B cell (primary cell): Measurements from ENCODE around the gene LIN28B. TPM values are rescaled to one million over a fixed set of nuclear protein-coding genes. Genes with fewer than 3 reads are reported as not detected.

Experiments
- ATAC-seq: fragments of 200-7000 bp; cut with Tn5 transposase; one replicate; pipeline ENCODE4 v1.10.0; 2021; ENCODE audit warnings: low read depth, mild to moderate bottlenecking, moderate number of reproducible peaks, moderate library complexity
- CTCF ChIA-PET: fragments of 350-600 bp; sonication (Branson Sonifier 250); formaldehyde crosslinking; loops from one replicate; lab custom pipeline; 2021; ENCODE audit warnings: antibody characterized with exemption, inconsistent platforms; lab: Charles Lee
- POLR2A ChIA-PET: fragments of 350-600 bp; sonication (Branson Sonifier 250); formaldehyde crosslinking; loops from one replicate; lab custom pipeline; 2021; ENCODE audit warnings: antibody characterized with exemption; lab: Charles Lee
- DNase-seq: peaks from one replicate; pipeline ENCODE4 v3.0.0; 2013
- H2AFZ ChIP-seq: 2 replicates; pipeline ENCODE4 v1.6.1; 2012; ENCODE audit warnings: mild to moderate bottlenecking, low read depth, low read length; ENCODE audit not compliant: insufficient read depth, poor library complexity, severe bottlenecking
- H3K27ac ChIP-seq, 2 donors: 1 replicate in 1 of 2; 2 replicates in 1 of 2; pipeline ENCODE4 v1.5.1; 2012 to 2013; ENCODE audit warnings: low read length in 2 of 2, mild to moderate bottlenecking in 2 of 2, moderate library complexity in 1 of 2
- H3K27me3 ChIP-seq, 4 experiments: fragments of 200-600 bp in 1 of 4; sonication (generic) in 1 of 4; replicated peaks in 1 of 4; 1 replicate in 2 of 4; 2 replicates in 2 of 4; pipeline versions ENCODE4 v1.6.1 to v1.7.0; 2013 to 2016; ENCODE audit warnings: low read length in 3 of 4, mild to moderate bottlenecking in 2 of 4, mixed read lengths in 1 of 4, moderate library complexity in 1 of 4; ENCODE audit not compliant: insufficient read depth in 4 of 4, control insufficient read depth in 3 of 4; ENCODE audit errors: control extremely low read depth in 1 of 4
- H3K36me3 ChIP-seq, 2 experiments: replicated peaks in 1 of 2; 1 replicate in 1 of 2; 2 replicates in 1 of 2; pipeline versions ENCODE4 v1.6.1 to v1.7.1; 2013; ENCODE audit warnings: low read length in 1 of 2; ENCODE audit not compliant: insufficient read depth in 2 of 2, control insufficient read depth in 1 of 2; ENCODE audit errors: control extremely low read depth in 1 of 2, extremely low read depth in 1 of 2
- H3K4me1 ChIP-seq, 2 donors: fragments of 200-600 bp in 1 of 2; sonication (generic) in 1 of 2; 1 replicate in 1 of 2; 2 replicates in 1 of 2; pipeline versions ENCODE4 v1.5.1 to v1.6.1; 2013 to 2017; ENCODE audit warnings: low read length in 2 of 2; ENCODE audit not compliant: control insufficient read depth in 2 of 2, insufficient read depth in 2 of 2
- H3K4me2 ChIP-seq: replicated peaks from 2 replicates; pipeline ENCODE3; 2012; ENCODE audit warnings: mild to moderate bottlenecking, low read depth, low read length; ENCODE audit not compliant: poor library complexity, severe bottlenecking
- H3K4me3 ChIP-seq, 5 experiments: fragments of 200-600 bp in 1 of 5; sonication (generic) in 1 of 5; 1 replicate in 3 of 5; 2 replicates in 2 of 5; pipeline versions ENCODE4 v1.5.1 to v1.7.0; 2011 to 2016; ENCODE audit warnings: low read length in 4 of 5, mild to moderate bottlenecking in 4 of 5, low read depth in 2 of 5, control low read depth in 1 of 5, moderate library complexity in 1 of 5; ENCODE audit not compliant: insufficient read depth in 1 of 5; ENCODE audit errors: control extremely low read depth in 1 of 5, extremely low read depth in 1 of 5
- H3K79me2 ChIP-seq: fragments of 200-600 bp; sonication (generic); one replicate; pipeline ENCODE4 v1.6.0; 2016; ENCODE audit warnings: low read length; ENCODE audit not compliant: control insufficient read depth, insufficient read depth
- H3K9ac ChIP-seq: fragments of 200-600 bp; sonication (generic); 2 replicates; pipeline ENCODE4 v1.6.1; 2017; ENCODE audit warnings: mild to moderate bottlenecking, low read length, moderate library complexity
- H3K9me3 ChIP-seq, 3 donors: one replicate each; pipeline versions ENCODE4 v1.6.1 to v1.7.1; 2013; ENCODE audit warnings: low read length in 2 of 3; ENCODE audit not compliant: control insufficient read depth in 2 of 3, insufficient read depth in 1 of 3; ENCODE audit errors: control extremely low read depth in 1 of 3
- H4K20me1 ChIP-seq: 2 replicates; pipeline ENCODE4 v1.6.0; 2012; ENCODE audit warnings: mild to moderate bottlenecking, low read length; ENCODE audit not compliant: insufficient read depth, control insufficient read depth, poor library complexity, severe bottlenecking
- H3K27ac Mint-ChIP-seq: one replicate; pipeline ENCODE4 v1.8.0; 2021; ENCODE audit warnings: mixed read lengths
- H3K27me3 Mint-ChIP-seq: one replicate; pipeline ENCODE4 v1.8.0; 2021; ENCODE audit warnings: mixed read lengths
- H3K4me1 Mint-ChIP-seq: one replicate; pipeline ENCODE4 v1.8.0; 2021; ENCODE audit warnings: mixed read lengths
- H3K4me3 Mint-ChIP-seq: one replicate; pipeline ENCODE4 v1.8.0; 2021; ENCODE audit warnings: mixed read lengths
- H3K9me3 Mint-ChIP-seq: one replicate; pipeline ENCODE4 v1.8.0; 2022; ENCODE audit warnings: mixed read lengths; ENCODE audit not compliant: insufficient read depth
- EZH2 ChIP-seq: IDR thresholded peaks from 2 replicates; pipeline ENCODE4 v1.6.1; 2012; ENCODE audit warnings: borderline replicate concordance, low read depth, mild to moderate bottlenecking, moderate library complexity, low read length; ENCODE audit not compliant: insufficient read depth, poor library complexity, severe bottlenecking
- whole genome bisulfite sequencing: methylation state at CpG from one replicate; pipeline ENCODE4 v1.1.5; 2013; ENCODE audit warnings: missing lambda C conversion rate; ENCODE audit not compliant: insufficient coverage; 5-methylcytosine and 5-hydroxymethylcytosine counted together
- intact Hi-C: fragments of 100-400 bp; cut with micrococcal nuclease; formaldehyde crosslinking; loops from one replicate; pipeline ENCODE4 v1.10.0; 2022
- polyA plus RNA-seq: library from polyadenylated mRNA; depleted of rRNA; stranded (reverse); fragments of >200 nt; gene quantifications from 2 replicates; pipeline ENCODE4 v1.2.3, GENCODE V29; 2012
- total RNA-seq, 2 donors: library from RNA; stranded (reverse); fragments of 120-200 nt in 1 of 2; gene quantifications; 1 replicate in 1 of 2; 2 replicates in 1 of 2; pipeline versions ENCODE4 v1.2.3 to v1.2.4, GENCODE V29; 2013 to 2022
- TF ChIP-seq, protein P1 (sequence below): fragments of 200-600 bp; IDR thresholded peaks from one replicate; pipeline ENCODE4 v1.8.0; 2022; ENCODE audit warnings: antibody characterized with exemption, mild to moderate bottlenecking

Gene LIN28B
- total and polyA plus RNA-seq, 2 donors (not counting 1 experiment from before 2014, with no cell fraction given), result not detected

DNA sequence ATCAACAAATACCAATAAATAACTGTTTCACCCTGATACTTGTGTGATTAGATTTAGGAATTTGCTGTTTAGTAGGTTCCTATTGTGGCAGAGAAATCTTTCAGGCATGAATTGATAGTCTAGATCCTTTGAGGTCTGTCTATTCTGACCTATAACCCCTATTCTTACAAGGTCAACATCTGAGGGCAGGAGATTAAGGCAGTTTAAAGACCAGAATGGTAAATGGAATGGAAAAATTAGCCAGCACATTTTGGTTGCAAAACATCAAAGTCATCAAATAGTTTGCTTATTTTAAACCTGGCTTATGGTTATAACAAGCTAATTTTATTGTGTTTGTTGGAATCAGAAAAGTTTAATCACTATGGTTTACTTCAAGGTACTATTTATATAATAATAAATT, 78.4 kb downstream of the LIN28B start:
- Mint-ChIP-seq H3K4me1 (no peaks in the 10 kb centered on the region), H3K9me3 (no peaks in the 10 kb centered on the region), H3K27ac (no peak overlapping the region), H3K4me3 (no peak overlapping the region), H3K27me3 (no peaks in the 10 kb centered on the region)
- H4K20me1 ChIP-seq, result no peaks in the 10 kb centered on the region
- H3K4me2 ChIP-seq, result no peak overlapping the region
- ChIA-PET CTCF (no interaction called here), POLR2A (no interaction called here)
- intact Hi-C loops, result no loop called here
- no peaks in the 10 kb centered on the region for H3K36me3 ChIP-seq
- no peak overlapping the region for H3K27ac ChIP-seq
- no peaks in the 10 kb centered on the region for H3K79me2 ChIP-seq
- H3K9ac ChIP-seq, result no peak overlapping the region
- TF ChIP-seq EZH2, result no peak
- TF ChIP-seq, protein P1, sequence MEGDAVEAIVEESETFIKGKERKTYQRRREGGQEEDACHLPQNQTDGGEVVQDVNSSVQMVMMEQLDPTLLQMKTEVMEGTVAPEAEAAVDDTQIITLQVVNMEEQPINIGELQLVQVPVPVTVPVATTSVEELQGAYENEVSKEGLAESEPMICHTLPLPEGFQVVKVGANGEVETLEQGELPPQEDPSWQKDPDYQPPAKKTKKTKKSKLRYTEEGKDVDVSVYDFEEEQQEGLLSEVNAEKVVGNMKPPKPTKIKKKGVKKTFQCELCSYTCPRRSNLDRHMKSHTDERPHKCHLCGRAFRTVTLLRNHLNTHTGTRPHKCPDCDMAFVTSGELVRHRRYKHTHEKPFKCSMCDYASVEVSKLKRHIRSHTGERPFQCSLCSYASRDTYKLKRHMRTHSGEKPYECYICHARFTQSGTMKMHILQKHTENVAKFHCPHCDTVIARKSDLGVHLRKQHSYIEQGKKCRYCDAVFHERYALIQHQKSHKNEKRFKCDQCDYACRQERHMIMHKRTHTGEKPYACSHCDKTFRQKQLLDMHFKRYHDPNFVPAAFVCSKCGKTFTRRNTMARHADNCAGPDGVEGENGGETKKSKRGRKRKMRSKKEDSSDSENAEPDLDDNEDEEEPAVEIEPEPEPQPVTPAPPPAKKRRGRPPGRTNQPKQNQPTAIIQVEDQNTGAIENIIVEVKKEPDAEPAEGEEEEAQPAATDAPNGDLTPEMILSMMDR, result no peak
- ATAC-seq, result no peak
- H3K4me1 ChIP-seq, result no peaks in the 10 kb centered on the region
- H3K9me3 ChIP-seq, result no peaks in the 10 kb centered on the region
- H2AFZ ChIP-seq, result no peak overlapping the region
- no peaks in the 10 kb centered on the region for H3K27me3 ChIP-seq
- no peak for DNase-seq
- H3K4me3 ChIP-seq, result no peak overlapping the region

DNA sequence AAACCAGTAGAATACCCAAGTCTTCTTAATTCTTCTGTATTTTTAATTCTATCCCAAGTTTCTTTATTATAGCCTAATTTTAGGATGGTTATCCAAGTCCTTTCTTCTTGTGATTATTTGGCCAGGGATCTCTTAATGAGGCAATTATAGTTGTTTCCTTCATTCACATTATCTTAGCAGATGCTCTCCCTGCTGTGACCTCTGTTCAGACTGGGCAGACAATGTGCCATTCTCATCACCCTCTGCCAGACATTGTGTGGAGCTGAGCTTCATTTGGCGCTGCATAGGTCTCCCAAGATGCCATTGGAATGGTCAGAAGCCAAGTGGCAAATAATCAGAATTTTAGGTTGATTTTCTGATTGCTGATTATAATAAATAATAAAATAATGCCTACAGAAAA, 79.4 kb downstream of the LIN28B start:
- H3K79me2 ChIP-seq, result no peaks in the 10 kb centered on the region
- H4K20me1 ChIP-seq, result no peaks in the 10 kb centered on the region
- no peak overlapping the region for H3K27ac ChIP-seq
- no peak overlapping the region for H3K9ac ChIP-seq
- no peaks in the 10 kb centered on the region for H3K9me3 Mint-ChIP-seq
- intact Hi-C loops, result no loop called here
- ATAC-seq (no peak), DNase-seq (no peak)
- H3K4me1 Mint-ChIP-seq, result no peaks in the 10 kb centered on the region
- no peaks in the 10 kb centered on the region for H3K4me1 ChIP-seq
- no peaks in the 10 kb centered on the region for H3K27me3 ChIP-seq
- H3K4me3 ChIP-seq, result no peak overlapping the region
- no peaks in the 10 kb centered on the region for H3K36me3 ChIP-seq
- no peak overlapping the region for H3K27ac Mint-ChIP-seq
- CTCF ChIA-PET, result no interaction called here
- no peaks in the 10 kb centered on the region for H3K9me3 ChIP-seq
- no peak for TF ChIP-seq EZH2
- TF ChIP-seq, protein P1, result no peak
- H3K4me2 ChIP-seq, result no peak overlapping the region
- H3K4me3 Mint-ChIP-seq, result no peak overlapping the region
- POLR2A ChIA-PET, result no interaction called here
- no peak overlapping the region for H2AFZ ChIP-seq
- WGBS, result no CpG with 5 or more reads among the region's 1 CpG
- H3K27me3 Mint-ChIP-seq, result no peaks in the 10 kb centered on the region
